ENCODE data around the gene GUCA1A.
"Not testable (repeated sequence)": the region's sequence is repeated elsewhere in the genome, so short reads cannot be mapped to it uniquely, and the experiment has no call there.

Gene GUCA1A

DNA sequence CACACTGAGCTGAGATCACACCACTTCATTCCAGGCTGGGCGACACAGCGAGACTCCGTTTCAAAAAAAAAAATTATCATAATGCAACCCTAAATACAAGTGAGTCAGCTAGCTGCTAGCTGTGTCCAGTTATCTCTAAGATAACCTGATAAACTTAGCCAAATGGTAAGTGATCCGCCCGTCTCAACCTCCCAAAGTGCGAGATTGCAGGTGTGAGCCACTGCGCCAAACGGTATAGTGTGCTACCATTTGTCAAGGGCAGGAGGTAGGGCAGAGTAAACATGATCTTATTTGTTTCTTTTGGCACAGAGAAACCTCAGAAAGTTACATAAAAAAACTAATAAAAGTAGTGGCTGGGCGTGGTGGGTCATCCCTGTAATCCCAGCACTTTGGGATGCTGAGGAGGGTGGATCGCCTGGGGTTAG lies 26.0 kb upstream of the GUCA1A start:
- no peak for DNase-seq

DNA sequence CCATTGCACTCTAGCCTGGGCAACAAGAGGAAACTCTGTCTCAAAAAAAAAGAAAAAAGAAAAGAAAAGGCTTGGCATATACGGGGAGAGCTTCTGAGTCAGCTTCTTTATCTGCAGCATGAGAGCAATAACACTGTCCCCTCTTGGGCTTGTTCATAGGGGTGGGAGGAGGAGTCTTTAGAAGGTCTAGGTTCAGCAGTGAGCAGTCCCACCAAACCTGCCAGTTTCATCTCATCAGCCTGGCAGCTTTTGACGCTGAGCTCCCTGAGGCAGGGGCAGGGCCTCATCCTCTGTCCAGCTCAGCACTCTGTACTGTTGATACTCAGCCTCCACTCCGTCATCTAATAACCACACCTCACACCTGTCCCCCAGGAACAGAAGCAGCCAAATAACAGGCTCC lies 25.1 kb upstream of the GUCA1A start:
- no peak for DNase-seq

DNA sequence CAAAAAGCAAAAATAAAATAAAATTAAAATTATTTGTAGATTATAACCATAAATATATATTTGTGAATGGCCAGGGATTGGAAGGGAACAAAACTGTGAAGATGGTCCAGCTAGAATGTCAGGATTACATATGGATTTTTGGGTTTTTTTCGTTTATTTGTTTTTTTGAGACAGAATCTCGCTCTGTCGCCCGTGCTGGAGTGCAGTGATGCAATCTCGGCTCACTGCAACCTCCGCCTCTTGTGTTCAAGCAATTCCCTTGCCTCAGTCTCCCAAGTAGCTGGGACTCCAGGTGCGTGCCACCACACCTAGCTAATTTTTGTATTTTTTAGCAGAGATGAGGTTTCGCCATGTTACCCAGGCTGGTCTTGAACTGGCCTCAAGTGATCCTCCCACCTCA lies 22.9 kb upstream of the GUCA1A start:
- DNase-seq, result no peak

- no peak for DNase-seq
Measured at GRCh38 chr6:42152024-42152423, 21.1 kb upstream of the GUCA1A start.

DNA sequence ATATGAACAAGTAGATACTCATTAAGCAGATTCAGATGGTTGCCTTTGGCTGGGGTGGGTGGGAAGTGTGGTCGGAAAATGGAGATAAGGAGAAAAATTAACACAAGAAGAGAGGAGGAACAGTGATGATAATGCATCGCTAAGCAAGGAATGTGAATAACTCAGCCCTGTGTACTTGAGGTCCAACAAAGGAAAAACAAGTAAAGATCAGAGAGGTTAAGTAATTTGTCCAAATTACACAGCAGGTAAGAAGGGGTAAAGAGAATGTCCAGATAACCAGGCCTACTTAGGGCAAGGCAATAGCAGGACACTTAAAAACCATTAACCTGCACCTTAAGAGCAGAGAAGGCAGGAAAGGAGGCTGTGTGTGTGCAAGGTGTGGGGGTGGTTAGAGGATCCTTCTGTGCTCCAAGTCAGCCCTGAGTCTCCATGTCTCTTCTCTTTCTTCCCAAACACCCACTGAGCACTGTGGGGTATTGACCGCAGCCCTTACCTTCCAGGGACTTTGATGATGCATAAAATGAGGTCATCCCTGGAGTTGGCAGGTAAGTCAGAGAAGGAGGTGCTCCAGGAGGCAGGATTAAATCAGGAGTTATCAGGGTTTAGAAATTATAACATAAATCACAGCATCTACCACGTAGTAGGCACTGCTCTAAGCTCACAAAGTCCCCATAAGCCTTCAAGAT lies 20.5 kb upstream of the GUCA1A start:
- DNase-seq, result not testable (repeated sequence)

GRCh38 chr6:42153921-42154320 lies 19.2 kb upstream of the GUCA1A start:
- no peak for DNase-seq

GRCh38 chr6:42154461-42155209 lies 18.5 kb upstream of the GUCA1A start:
- no peak for DNase-seq

DNA sequence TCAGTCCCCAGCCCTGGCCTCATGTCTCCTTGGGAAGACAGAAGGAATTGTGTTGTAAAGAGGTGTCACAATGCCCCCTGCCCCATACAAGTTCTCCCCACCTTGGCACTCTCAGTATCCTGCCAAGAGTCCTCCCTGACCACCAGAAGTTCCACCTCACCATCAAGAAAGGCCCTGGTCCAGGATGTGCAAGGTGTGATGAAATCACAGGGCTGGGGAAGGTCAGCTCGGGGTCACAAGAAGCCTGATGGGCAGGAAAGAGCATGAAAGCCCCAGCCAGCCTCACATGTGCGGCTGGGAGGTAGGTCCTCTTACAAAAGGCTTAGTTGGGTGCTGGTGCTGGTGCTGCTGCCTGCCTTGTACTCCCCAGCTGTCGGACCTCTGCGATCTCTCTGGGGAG lies 17.9 kb upstream of the GUCA1A start:
- DNase-seq, result no peak

GRCh38 chr6:42156638-42157037 lies 16.5 kb upstream of the GUCA1A start:
- no peak for DNase-seq

DNA sequence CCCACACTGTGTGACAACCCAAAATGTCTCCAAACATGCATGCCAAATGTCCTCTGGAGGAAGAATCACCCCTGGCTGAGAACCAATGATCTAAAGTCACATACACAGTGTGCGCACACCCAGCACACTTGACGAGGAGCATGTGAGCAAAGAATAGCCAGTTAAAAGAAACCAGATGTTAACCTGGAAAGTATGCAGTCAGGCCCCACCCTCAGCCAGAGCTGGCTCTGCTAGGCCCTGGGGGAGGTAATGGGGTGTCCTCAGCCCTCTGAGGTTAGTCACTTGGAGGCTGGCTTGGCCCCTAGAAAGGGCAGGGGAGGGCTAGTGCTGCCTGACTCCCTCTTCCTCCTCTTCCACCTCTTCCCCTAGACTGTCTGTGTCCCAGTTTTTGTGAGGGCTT lies 15.2 kb upstream of the GUCA1A start:
- DNase-seq, result no peak

GRCh38 chr6:42158631-42159030 lies 14.5 kb upstream of the GUCA1A start:
- no peak for DNase-seq

DNA sequence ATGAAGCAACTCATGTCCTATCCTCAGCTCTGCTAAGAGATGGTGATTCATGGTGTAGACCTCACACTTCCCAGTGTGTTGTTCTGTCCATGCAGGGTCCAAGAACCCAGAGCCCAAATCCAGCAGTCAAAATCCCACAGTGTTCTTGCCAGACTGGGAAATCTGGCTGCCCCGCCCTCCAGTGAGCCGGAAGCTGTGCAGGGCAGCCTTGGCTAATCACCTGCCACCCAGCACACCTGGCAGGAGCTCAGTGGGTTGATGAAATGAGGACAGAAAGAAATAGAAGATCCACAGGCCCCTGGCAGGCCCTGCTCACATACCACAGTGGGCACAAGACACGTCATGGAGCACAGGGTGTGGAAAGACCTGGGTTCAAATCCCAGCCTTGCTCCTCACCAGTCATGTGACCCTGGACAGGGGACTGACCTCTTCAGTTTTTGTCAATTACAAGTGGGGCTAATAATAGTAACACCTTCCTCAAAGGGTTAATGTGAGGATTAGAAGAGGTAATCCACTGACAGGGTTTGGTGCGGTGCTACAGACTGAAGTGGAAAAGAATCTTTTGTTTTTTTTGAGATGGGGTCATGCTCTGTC lies 13.6 kb upstream of the GUCA1A start:
- DNase-seq, result no peak

DNA sequence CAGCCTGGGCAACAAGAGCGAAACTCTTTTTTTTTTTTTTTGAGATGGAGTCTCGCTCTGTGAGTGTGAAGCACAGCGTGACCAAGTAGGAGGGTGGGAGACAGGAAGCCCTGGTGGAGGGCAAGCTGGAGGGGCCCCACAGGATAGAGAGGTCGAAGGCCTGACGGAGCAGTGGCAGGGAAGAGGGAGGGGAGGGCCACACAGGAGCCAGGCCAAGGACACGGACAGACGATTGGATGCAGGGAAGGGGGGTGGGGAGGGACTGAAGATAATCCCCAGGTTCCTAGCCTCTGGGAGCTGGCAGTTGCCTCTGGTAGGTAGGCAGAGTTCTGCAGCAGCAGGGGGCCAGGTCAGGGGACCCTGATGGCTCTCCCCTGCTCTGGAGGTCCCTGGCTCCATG lies 10.8 kb upstream of the GUCA1A start:
- no peak for DNase-seq

GRCh38 chr6:42162812-42163211 lies 10.4 kb upstream of the GUCA1A start:
- DNase-seq, result no peak

- no peak for DNase-seq
Measured at GRCh38 chr6:42163981-42164380, 9.2 kb upstream of the GUCA1A start.

GRCh38 chr6:42165016-42165415 lies 8.1 kb upstream of the GUCA1A start:
- no peak for DNase-seq

- peak; percentile 83 for DNase-seq
Measured at GRCh38 chr6:42166444-42167141, 6.6 kb upstream of the GUCA1A start.

- DNase-seq, result no peak
Measured at GRCh38 chr6:42168650-42169049, 4.5 kb upstream of the GUCA1A start.

GRCh38 chr6:42169780-42170179 lies 3.4 kb upstream of the GUCA1A start:
- DNase-seq, result not testable (repeated sequence)

DNA sequence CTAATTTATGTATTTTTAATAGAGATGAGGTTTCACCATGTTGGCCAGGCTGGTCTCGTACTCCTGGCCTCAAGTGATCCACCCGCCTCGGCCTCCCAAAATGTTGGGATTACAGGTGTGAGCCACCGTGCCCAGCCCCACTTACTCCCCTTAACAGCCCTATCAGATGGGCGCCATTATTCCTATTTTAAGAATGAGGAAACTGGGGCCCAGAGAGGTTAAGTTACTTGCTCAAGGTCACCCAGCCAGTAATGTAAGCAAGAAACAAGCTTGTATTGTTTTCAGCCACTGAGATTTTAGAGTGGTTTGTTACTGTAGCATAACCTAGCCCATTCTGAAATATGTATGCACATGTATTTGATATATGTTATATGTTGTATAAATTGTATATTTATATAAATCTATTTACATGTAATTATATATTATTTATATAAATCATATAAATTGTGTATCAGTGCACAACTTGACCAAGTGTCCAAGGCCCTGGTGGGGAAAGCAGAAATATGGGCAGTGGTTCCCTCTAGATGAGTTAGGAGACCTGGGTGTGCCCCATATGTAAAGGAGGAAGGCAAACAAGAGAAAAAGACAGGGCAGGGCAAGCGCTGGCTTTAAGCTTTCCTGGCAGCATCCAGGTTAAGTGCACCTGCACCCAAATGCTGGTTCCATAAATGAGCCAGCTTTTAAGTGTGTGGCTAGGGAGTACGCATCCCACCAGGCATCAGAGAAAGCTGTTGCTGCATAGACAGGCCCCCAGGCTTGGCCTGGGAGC lies 1.2 kb upstream of the GUCA1A start:
- DNase-seq, result no peak

DNA sequence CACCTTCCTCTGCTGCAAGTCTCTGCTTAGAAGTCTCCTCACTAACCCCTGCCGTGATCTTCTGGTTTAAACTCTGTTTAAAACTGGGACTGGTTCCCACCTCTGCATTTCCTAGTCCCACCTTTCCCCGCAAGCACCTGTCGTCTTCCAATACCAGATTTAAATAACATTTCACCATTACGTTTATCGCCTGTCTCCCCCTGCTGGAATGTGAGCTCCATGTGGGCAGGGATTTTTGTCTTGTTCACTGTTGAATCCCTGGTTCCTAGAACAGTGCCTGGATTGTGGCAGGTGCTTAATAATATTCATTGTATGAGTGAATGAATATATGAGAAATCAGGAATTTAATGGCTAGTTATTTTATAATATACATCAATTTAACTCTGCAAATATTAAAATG lies 2.7 kb downstream of the GUCA1A start:
- no peak for DNase-seq

DNA sequence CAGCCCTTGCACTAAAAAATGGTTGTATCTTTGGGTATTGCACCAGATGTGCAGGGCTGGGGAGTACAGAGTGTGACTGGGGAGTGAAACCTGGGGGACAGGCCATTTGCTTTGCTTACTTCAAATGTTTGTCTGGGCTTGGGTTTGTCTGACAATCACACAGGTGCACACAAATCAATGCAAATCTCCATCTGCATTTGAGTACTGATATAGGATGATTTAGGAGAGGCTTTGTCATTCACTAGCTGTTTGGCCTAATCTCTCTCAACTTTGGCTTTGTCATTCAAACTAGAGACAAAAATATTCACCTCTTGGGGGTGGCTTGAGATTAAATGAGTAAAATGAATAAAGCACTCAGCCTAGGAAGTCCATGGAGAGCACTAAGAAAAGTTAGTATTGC lies 3.8 kb downstream of the GUCA1A start:
- no peak for DNase-seq

All from kidney glomerular epithelial cell (primary cell).